ENCODE data around the gene SEPHS1.
"Not testable (repeated sequence)": the region's sequence is repeated elsewhere in the genome, so short reads cannot be mapped to it uniquely, and the experiment has no call there.

SEPHS1 gene, protein sequence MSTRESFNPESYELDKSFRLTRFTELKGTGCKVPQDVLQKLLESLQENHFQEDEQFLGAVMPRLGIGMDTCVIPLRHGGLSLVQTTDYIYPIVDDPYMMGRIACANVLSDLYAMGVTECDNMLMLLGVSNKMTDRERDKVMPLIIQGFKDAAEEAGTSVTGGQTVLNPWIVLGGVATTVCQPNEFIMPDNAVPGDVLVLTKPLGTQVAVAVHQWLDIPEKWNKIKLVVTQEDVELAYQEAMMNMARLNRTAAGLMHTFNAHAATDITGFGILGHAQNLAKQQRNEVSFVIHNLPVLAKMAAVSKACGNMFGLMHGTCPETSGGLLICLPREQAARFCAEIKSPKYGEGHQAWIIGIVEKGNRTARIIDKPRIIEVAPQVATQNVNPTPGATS

DNA sequence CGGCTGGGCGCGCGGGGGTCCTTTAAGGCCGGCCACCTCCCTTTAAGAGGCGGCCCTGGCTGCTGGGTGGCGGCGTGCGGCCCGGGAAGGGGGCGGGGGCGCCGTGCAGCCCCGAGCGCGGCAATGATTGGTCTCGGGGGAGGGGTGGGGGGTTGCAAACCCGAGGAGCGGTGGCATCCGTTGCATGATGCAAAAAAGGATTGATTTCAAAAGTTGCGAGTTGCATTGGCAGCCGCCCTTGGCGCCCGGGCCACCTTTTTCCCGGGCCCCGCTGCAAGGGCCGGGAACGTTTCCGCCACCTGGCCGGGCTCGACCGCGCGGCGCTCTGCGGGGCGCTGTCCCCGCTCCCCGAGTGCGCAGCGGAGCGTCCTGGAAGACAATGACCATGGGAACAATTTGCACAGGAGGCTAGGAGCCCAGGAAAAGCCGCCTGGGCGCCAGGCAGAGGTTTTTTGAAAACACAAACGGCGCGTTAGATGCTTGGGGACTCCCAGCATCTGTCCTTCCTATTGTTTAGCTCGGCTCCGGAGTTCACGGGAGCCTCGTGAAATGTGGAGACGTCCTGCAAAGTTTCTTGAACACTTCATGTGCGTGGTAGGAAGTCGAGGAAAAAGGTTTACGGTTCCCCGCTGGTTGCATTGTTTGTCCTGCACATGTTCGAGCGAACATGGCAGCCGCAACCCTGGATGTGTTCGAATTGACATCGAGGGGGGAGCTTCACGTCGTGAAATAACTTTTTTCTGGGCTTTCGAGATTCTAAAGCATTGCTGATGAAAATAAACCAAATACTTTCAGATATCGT lies at the start of gene SEPHS1:
Gene SEPHS1, minus strand, starts transcription at position 78 of the 802 bp plus-strand sequence. CDS start 3,343 bp downstream, outside the sequence.
- peak; percentile 57 for DNase-seq

DNA sequence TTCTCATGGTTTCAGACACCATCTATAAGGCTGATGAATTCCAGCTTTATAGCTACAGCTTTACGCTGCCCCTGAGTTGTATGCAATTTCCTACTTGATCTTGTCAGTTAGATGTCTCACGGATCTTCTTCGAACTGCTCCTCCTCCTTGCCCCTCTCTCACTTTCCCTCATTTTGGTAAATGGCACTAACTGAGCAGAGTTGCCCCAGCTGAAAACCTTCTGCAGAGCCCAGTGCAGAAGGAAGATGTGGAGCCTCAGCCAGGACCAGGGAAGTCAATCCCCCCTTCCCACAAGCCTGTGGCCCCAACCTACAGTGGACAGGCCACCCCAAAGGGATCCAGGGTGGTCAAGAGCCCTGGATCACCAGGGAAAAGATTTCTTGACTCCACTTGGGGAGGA lies 49.0 kb upstream of the SEPHS1 start:
- DNase-seq, result no peak

DNA sequence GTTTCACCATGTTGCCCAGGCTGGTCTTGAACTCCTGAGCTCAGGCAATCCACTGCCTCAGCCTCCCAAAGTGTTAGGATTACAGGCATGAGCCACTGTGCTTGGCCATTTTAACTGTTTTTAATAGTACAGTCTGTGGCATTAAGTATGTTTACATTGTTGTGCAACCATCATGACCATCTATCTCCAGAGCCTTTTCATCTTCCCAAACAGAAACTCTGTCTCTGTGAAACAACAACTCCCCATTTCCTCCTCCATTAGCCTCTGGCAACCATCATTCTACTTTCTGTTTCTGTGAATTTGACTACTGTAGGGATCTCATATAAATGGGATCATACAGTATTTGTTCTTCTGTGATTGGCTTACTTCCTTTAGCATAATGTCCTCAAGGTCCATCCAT lies 48.3 kb upstream of the SEPHS1 start:
- DNase-seq, result no peak

DNA sequence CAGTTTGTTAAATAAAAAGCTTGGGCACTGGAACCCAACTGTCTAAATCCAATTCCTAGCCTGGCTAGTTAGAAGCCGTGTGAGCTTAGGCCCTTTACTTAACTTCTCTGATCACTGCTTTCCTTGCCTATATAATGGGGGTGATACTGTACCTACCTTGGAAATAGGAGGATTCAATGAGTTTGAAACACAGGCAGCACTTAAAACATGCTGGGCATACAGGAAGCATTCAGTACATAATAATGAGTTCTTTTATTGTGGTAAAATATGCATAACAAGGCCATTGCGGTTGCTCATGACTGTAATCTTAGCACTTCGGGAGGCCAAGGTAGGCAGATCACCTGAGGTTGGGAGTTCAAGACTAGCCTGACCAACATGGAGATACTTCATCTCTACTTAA lies 47.4 kb upstream of the SEPHS1 start:
- no peak for DNase-seq

DNA sequence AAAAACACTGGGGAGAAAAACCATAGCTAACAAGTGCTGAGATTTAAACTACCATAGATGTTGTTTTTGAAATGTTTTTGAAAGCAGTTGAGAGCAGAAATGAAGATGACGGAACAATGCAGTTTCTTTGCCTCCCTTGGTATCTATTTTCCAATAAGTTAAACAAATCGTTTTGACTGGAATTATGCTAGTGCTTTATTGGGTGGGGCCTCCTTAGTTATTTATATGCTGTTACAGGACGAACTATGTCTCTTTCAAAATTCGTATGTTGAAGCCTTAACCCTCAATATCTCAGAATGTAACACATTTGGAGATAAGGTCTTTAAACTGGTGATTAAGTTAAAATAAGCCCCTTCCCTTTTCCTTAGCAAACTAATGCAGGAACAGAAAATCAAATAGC lies 45.5 kb upstream of the SEPHS1 start:
- no peak for DNase-seq

DNA sequence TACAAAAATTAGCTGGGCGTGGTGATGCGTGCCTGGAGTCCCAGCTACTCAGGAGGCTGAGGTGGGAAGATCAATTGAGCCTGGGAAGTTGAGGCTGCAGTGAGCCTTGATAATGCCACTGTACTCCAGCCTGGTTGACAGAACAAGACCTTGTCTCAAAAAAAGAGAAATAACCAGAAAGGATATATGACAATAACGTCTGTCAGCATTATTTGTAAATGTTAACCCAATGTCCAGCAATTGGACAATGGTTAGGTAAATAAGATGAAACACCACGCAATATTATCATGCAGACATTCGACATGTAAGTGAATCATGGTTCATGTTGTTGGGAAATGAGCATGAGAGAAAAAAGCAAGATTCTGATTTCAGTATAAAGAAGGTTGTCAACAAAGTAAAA lies 44.6 kb upstream of the SEPHS1 start:
- DNase-seq, result no peak

DNA sequence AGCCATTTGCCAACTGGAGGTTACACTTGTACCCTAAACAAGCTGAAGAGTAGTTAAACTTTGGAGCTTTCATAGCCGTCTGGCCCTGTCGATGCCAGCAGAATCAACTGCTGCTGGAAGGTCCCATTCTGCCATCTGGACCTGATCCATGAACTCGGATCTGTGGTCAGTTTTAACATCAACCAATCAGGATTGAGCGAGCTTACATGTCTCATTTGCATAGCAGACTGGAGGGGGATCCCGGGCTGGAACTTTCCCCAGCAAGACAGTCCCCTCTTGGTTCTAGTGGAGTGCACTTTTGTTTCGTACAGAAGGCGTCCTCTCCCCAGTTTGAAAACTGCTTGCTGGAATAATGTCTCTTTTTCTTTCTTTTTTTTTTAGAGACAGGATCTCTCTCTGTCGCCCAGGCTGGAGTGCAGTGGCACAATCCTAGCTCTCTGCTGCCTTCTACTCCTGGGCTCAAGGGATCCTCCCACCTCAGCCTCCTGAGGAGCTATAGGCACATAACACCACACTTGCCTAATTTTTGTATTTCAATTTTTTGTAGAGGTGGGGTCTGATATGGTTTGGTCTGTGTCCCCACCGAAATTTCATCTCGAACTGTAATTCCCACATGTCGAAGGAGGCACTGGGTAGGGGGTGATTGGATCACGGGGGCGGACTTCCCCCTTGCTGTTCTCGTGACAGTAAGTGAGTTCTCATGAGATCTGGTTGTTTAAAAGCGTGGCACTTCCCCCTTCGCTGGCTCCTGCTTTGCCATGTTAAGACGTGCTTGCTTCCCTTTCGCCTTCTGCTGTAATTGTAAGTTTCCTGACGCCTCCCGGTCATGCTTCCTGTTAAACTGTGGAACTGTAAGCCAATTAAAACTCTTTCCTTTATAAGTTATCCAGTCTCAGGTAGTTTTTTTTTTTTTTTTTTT lies 42.8 kb upstream of the SEPHS1 start:
- no peak for DNase-seq

DNA sequence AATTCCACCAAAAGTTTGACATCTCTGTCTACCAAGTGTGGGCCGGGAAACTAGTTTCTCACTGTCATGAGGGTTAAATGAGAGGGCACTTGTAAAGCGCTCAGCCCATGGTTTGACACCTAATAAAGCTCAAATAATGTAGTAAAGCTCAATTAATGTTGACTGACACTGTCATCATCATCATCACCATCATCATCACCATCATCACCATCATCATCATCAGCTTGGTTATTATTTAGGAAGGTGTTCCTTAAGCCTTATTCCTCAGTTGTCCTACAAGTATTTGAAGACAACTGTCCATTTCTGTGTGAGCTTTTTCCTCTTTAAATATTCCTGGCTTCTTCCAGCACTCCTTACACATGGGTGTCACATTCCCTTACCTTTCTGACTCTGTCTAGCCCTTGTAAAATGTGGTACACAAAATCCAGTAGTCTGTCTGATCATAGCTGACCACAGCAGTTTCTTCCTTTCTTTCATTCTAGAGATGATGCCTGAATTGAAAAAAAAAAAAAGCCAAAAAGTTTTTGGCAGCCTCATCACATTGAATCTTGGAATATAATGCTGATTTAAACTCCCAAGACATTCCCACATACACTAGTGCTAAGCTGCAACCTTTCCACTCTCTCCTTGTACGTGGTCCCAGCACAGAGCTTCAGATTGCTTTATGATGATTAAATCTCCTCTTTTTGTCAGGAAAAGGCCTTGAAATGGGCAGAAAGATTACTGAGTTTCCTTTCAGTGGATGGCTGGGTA lies 40.6 kb upstream of the SEPHS1 start:
- DNase-seq, result no peak

DNA sequence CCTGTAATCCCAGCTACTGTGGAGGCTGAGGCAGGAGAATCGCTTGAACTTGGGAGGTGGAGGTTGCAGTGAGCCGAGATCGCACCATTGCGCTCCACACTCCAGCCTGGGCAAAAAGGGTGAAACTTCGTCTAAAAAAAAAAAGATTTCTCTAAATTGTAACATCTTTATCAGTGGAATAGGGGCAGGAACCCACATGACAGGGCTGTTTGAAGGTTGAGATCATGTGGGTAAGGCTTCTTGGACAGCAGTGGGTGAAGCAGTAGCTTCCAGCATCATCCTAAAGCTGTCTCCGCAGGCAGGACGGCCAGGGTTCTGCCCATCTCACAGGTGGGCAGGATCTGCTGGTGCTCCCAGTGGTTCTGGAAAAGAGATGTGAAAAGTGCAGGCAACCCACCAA lies 37.9 kb upstream of the SEPHS1 start:
- DNase-seq, result no peak

DNA sequence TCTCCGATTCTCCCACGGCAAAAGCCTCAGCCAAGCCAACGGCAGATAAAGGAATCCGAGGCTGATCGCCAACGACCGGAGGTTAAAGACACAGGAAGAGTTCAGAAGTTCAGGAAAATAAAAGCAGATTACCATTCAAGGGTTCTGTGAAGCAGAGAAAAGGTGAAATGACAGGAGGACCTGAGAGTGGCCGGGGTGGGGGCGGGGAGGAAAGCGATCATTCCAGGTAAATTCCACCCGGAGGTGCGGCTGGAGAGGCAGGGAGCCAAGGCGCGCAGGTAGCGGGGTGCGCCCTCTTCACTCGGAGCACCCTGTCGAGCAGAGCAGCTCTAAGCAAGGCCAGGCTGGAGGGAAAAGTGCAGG lies 35.3 kb upstream of the SEPHS1 start:
- DNase-seq, result no peak

DNA sequence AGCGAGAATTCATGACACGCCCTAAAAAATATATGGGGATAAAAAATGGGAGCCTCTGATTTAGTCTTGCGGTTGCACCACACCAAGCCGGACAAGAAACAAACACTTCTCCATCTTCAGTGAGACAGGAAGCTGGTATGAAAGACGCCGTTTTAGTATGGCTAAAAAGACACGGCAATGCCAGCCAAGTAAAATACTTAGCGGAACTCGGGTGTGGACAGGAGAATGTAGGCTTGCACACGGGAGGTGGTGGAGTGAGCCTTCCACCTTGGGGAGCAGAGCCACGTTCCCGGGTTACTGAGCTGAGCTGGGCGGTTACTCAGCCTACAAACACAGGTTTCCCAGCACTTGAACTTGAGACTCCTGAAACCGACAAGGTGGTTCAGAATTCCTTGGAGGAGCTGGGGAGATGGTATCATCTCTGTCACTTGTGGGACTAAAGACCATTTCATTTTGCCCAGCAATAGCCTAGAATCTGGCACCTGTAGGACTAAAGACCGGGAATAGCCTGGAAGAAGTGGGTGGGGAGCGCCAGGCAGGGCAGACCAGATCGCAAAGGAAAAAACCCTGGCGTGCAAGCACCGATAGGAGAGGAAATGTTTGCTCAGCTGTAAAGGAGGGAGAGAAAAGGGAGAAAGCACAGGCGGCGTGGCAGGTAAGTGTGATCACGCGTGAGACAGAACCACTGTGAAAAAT lies 34.8 kb upstream of the SEPHS1 start:
- no peak for DNase-seq

DNA sequence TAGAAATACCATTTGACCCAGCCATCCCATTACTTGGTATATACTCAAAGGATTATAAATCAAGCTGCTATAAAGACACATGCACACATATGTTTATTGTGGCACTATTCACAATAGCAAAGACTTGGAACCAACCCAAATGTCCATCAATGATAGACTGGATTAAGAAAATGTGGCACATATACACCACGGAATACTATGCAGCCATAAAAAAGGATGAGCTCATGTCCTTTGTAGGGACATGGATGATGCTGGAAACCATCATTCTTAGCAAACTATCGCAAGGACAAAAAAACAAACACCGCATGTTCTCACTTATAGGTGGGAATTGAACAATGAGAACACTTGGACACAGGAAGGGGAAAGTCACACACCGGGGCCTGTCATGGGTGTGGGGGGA lies 31.0 kb upstream of the SEPHS1 start:
- DNase-seq, result not testable (repeated sequence)

DNA sequence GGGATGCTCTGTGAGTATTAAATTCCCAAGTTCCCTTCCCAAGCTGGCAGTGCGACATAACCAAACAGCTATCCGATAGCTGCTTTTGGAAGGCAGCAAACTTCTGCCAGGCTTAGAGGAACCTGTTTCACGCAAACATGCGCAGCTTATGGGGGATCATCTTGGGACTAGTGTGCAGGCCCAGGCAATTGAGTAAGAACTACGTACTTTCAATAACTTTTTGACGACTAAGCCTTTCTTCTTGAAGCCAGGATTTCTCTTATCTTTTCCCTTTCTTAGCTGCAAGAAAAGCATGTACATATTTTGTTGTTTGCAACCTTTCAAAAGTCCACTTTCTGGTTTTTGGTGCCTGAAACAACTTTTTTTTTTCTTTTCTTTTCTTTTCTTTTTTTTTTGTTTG lies 28.7 kb upstream of the SEPHS1 start:
- DNase-seq, result no peak

DNA sequence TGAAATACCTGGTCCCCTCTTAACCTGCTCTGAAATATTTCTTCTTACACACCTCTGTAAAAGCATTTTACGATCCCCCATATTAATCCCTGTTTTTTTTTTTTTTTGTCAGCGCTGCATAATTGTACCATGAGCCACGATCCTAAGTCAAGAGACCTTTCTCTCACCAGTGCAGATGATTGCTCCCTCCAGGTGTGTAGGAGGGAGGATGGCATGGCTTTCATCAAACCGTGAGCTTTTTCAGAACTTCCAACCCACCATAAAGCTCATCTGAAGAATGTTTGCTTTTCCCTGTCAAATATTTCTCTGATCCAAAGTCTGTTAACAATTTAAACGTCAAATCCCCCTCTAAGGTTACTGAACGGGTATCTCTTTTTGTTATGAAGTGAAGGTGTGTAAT lies 28.2 kb upstream of the SEPHS1 start:
- no peak for DNase-seq

DNA sequence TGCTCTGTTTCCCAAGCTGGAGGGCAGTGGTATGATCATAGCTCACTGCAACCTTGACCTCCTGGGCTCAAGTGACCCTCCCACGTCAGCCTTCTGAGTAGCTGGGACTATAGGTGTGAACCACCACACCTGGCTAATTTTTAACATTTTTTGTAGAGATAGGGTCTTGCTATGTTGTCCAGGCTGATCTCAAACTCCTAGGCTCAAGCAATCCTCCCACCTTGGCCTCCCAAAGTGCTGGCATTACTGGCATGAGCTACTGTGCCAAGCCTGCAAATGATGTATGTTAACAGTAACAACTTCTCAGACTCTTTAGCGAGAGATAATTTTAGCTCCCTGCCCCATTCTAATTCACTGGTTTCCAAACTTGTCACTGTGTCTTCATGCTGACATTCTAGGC lies 27.7 kb upstream of the SEPHS1 start:
- no peak for DNase-seq

DNA sequence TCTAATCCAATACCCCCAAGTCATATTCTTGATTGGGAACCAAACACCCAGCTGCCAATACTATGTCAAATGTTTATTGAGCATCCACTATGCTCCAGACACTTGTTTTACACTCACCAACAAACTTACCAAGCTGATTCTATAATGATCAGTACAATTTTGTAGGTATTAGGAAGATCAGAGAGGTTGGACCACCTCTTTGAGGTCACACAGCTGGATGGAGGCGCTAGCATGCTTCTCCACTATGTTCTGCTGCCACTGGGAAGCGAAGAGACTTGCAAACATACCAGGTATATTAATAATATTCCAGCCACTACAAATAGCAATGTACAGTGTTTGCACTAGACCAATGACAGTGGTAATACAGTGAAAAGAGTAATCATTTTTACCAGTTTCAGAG lies 25.6 kb upstream of the SEPHS1 start:
- no peak for DNase-seq

DNA sequence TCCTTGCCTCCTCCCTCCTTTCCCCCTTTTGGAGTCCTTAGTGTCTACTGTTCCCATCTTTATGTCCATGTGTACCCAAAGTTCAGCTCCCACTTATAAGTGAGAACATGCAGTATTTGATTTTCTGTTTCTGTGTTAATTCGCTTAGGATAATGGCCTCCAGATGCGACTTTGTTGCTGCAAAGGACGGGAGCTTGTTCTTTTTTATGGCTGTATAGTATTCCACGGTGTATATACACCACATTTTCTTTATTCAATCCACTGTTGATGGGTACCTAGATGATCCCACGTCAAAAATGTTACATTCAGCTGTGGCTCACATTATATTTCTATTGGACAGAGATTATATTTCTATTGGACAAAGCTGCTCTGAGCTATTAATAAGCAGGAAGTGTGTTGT lies 24.4 kb upstream of the SEPHS1 start:
- no peak for DNase-seq

DNA sequence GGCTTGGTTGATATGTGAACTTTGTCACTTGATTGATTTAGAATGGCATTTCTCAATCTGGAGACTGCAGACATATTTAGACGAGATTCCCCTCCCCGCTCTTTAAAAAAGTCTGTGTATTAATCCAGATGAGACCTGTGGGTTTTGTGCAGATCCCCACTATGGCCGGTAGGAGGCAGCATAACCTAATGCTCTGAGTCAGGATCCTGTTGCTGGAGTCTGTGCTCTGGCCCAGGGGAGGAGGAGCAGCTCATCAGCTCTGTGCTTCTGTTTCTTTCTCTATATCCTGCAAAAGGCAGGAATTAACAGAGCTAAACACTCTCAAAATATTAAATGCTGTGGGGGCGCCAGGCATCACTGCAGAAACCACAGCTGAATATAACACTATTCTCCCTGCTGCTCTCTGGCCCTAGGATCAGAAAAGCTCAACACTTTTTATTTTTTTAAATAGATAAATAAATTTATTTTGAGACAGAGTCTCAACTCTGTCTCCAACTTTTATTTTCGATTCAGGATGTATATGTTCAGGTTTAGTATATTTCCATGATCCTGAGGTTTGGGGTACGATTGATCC lies 23.9 kb upstream of the SEPHS1 start:
- DNase-seq, result peak; percentile 91

DNA sequence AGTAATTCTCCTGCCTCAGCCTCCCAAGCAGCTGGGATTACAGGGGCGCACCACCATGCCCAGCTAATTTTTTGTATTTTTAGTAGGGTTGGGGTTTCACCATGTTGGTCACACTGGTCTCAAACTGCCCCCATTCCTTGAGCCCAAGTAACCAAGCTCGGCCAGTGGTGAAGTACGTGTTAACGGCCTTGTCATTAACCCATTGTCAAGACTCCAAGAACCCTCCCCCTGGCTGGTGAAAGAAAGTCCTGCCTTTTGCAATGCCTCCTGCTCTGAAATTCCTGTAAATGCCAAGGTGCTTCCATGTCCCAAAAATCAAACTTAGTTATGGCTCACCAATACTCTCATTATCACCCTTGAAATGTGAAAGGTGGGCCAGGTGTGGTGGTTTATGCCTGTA lies 18.8 kb upstream of the SEPHS1 start:
- DNase-seq, result no peak

DNA sequence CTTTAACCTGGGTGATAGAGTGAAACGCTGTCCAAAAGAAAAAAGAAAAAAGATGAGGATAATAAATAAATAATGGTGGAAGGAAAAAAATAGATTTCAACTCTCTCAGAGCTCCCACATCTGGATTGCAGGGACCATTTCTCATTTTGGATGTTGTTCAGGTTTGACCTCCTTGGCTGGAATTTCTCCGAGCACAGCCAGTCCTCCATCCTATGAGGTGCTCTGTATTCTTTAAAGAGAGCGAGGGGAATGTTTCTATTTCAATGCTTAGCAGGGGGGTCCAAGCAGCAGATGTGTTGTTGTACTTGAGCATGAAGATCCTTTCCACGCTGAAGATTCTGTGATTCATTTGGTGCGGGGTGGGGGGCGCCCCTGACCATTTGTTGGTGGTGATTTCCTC lies 17.7 kb upstream of the SEPHS1 start:
- DNase-seq, result no peak

DNA sequence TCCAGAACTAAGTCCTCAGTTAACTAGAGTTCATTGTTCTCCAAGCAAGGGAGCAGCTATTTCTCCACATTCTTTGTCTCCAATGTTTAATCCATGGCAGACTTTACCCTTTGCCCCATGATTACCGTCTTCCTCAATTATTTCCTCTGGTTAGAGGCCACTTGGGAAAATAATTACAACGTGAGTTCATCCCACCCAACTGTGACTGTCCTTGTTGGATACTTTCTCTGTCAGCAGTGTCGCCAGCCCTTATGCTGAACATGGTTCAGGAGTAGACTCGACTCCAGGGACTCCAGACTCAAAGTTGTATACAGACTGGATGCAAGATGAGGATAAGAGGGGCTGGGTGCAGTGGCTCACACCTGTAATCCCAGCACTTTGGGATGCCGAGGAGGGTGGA lies 17.1 kb upstream of the SEPHS1 start:
- DNase-seq, result no peak

DNA sequence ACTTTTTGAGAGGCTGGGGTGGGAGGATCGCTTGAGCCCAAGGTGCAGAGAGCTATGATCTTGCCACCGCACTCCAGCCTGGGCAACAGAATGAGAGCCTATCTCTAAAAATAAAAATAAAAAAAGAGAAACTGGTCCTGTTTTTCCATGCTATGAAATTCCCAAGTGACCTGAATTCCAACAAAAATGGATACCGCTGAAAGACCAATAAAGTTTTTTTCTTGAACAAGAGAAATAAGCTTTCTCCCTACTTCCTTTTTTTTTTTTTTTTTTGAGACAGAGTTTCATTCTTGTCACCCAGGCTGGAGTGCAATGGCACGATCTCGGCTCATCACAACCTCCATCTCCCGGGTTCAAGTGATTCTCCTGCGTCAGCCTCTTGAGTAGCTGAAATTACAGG lies 12.5 kb upstream of the SEPHS1 start:
- DNase-seq, result no peak
